DND-41 (cell line): ENCODE data around the gene LYST.

Experiments
- EZH2 ChIP-seq: IDR thresholded peaks from 3 replicates; pipeline ENCODE4 v1.6.1; 2012; ENCODE audit warnings: borderline replicate concordance, low read depth, mild to moderate bottlenecking, moderate library complexity, low read length, inconsistent platforms; ENCODE audit not compliant: severe bottlenecking
- TF ChIP-seq, protein P1 (sequence below): IDR thresholded peaks from 2 replicates; pipeline ENCODE4 v1.5.1; 2012; ENCODE audit warnings: borderline replicate concordance, low read length, moderate library complexity, mild to moderate bottlenecking; ENCODE audit not compliant: poor library complexity, severe bottlenecking; ENCODE audit errors: extremely low read depth

DNA sequence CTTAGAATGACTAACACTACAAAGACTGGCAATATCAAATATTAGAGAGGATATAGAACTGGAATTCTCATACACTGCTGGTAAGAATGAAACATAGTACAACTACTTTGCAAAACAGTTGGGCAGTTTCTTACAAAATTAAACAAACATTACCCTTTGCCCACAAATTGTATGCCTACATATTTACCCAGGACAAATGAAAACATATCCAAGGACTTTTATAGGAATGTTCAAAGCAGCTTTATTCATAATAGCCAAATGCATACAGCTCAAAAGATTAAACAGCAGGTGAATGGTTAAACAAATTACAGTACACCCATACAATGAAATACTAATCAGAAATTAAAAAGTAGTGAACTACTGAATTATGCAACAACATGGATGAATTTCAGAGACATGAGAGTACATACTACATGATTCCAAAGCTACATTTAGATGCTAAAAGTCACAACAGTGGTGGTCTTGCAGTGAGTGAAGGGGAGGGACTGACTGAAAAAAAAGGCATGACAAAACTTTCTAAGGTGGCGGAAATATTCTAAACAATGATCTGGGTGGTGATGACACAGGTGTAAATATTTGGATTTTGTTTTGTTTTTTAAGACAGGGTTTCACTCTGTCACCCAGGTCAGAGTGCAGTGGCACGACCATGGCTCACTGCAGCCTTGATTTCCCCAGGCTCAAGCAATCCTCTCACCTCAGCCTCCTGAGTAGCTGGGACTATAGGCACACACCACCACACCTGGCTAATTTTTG lies 40.4 kb downstream of the LYST start:
- TF ChIP-seq, protein P1, sequence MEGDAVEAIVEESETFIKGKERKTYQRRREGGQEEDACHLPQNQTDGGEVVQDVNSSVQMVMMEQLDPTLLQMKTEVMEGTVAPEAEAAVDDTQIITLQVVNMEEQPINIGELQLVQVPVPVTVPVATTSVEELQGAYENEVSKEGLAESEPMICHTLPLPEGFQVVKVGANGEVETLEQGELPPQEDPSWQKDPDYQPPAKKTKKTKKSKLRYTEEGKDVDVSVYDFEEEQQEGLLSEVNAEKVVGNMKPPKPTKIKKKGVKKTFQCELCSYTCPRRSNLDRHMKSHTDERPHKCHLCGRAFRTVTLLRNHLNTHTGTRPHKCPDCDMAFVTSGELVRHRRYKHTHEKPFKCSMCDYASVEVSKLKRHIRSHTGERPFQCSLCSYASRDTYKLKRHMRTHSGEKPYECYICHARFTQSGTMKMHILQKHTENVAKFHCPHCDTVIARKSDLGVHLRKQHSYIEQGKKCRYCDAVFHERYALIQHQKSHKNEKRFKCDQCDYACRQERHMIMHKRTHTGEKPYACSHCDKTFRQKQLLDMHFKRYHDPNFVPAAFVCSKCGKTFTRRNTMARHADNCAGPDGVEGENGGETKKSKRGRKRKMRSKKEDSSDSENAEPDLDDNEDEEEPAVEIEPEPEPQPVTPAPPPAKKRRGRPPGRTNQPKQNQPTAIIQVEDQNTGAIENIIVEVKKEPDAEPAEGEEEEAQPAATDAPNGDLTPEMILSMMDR, result no peak
- no peak for TF ChIP-seq EZH2
